Smooth muscle cell (in vitro differentiated cells): ENCODE data around the gene OLFML3. TPM values are rescaled to one million over a fixed set of nuclear protein-coding genes. Genes with fewer than 3 reads are reported as not detected.

Source experiments
- DNase-seq: peaks from one replicate; lab custom pipeline; 2025; ENCODE audit not compliant: unreplicated experiment; lab: John Stamatoyannopoulos, UW
- H2AFZ ChIP-seq: fragments of 200-600 bp; sonication (generic); 2 replicates; pipeline ENCODE4 v1.6.0; 2016; ENCODE audit warnings: antibody characterized with exemption, low read depth, mild to moderate bottlenecking
- H3F3A ChIP-seq: fragments of 200-600 bp; sonication (generic); 2 replicates; pipeline ENCODE4 v1.6.0; 2017; ENCODE audit warnings: antibody characterized with exemption, low read depth
- H3K27ac ChIP-seq: fragments of 200-600 bp; sonication (generic); 2 replicates; pipeline ENCODE4 v1.5.1; 2016; ENCODE audit warnings: low read depth, mild to moderate bottlenecking
- H3K27me3 ChIP-seq: fragments of 200-600 bp; sonication (generic); 2 replicates; pipeline ENCODE4 v1.6.1; 2016; ENCODE audit warnings: low read depth, mild to moderate bottlenecking
- H3K36me3 ChIP-seq: fragments of 200-600 bp; sonication (generic); 2 replicates; pipeline ENCODE4 v1.5.1; 2016; ENCODE audit warnings: low read depth
- H3K4me1 ChIP-seq: fragments of 200-600 bp; sonication (generic); 2 replicates; pipeline ENCODE4 v1.5.1; 2016; ENCODE audit warnings: low read depth
- H3K4me2 ChIP-seq: fragments of 200-600 bp; sonication (generic); 2 replicates; pipeline ENCODE4 v1.6.0; 2016; ENCODE audit warnings: mild to moderate bottlenecking
- H3K4me3 ChIP-seq: fragments of 200-600 bp; sonication (generic); 2 replicates; pipeline ENCODE4 v1.5.1; 2016; ENCODE audit warnings: mild to moderate bottlenecking
- H3K79me2 ChIP-seq: fragments of 200-600 bp; sonication (generic); 2 replicates; pipeline ENCODE4 v1.6.0; 2016; ENCODE audit warnings: low read depth, mild to moderate bottlenecking
- H3K9ac ChIP-seq: fragments of 200-600 bp; sonication (generic); 2 replicates; pipeline ENCODE4 v1.6.0; 2016; ENCODE audit warnings: low read depth
- H3K9me3 ChIP-seq: fragments of 200-600 bp; sonication (generic); replicated peaks from 2 replicates; pipeline ENCODE4 v1.5.1; 2016; ENCODE audit warnings: low read depth
- H4K20me1 ChIP-seq: fragments of 200-600 bp; sonication (generic); 2 replicates; pipeline ENCODE4 v1.6.0; 2016; ENCODE audit warnings: low read depth
- CTCF ChIP-seq: fragments of 200-600 bp; sonication (generic); IDR thresholded peaks from 2 replicates; pipeline ENCODE4 v1.5.1; 2017; ENCODE audit warnings: borderline replicate concordance, mild to moderate bottlenecking, antibody characterized with exemption; ENCODE audit not compliant: insufficient read depth, poor library complexity, severe bottlenecking
- WGBS: methylation state at CpG from one replicate; pipeline ENCODE4 v1.1.7; 2016; ENCODE audit warnings: low lambda C conversion rate; 5-methylcytosine and 5-hydroxymethylcytosine counted together
- polyA plus RNA-seq: library from polyadenylated mRNA; unstranded; fragments of >200 nt; fragmentation: Nextera tagmentation; extraction: Ambion mirVana; gene quantifications from 2 replicates; pipeline ENCODE4 v1.2.1, GENCODE V29; 2016
- total RNA-seq: library from RNA; depleted of rRNA; stranded (reverse); fragments of >200 nt; gene quantifications from 2 replicates; pipeline ENCODE4 v1.2.3, GENCODE V29; 2014

The OLFML3 gene
- total and polyA plus RNA-seq, 2 experiments from 2014 or later: 220 to 308 TPM

GRCh38 chr1:113941245-113941559 lies 38.1 kb upstream of the OLFML3 start:
- Histone ChIP-seq H3K4me1 (peaks cover 4% of the 10 kb centered on the region), H3K4me3 (no peak overlapping the region), H3K9ac (no peak overlapping the region), H3K36me3 (peaks cover 4% of the 10 kb centered on the region), H3K4me2 (no peak overlapping the region), H2AFZ (no peak overlapping the region), H3K79me2 (peaks cover 87% of the 10 kb centered on the region), H3K27me3 (no peaks in the 10 kb centered on the region), H3K9me3 (no peaks in the 10 kb centered on the region), H3F3A (peaks cover 8% of the 10 kb centered on the region), H3K27ac (no peak overlapping the region), H4K20me1 (peaks cover 96% of the 10 kb centered on the region)
- DNase-seq: no peak
- WGBS: 97% methylated on average over 7 of the region's 7 CpGs
- no peak for TF ChIP-seq CTCF

GRCh38 chr1:113942527-113942926 lies 36.7 kb upstream of the OLFML3 start:
- Histone ChIP-seq H3K27me3 (no peaks in the 10 kb centered on the region), H3K4me1 (peaks cover 17% of the 10 kb centered on the region), H2AFZ (no peak overlapping the region), H3K36me3 (peaks cover 4% of the 10 kb centered on the region), H4K20me1 (peaks cover 96% of the 10 kb centered on the region), H3K79me2 (peaks cover 81% of the 10 kb centered on the region), H3K4me2 (no peak overlapping the region), H3K9ac (no peak overlapping the region), H3K9me3 (no peaks in the 10 kb centered on the region), H3K27ac (no peak overlapping the region), H3F3A (peaks cover 13% of the 10 kb centered on the region), H3K4me3 (no peak overlapping the region)
- no peak for DNase-seq
- no peak for TF ChIP-seq CTCF

- H3K27ac ChIP-seq: no peak overlapping the region
- TF ChIP-seq CTCF: peak; percentile 7
- peaks cover 23% of the 10 kb centered on the region for H3K4me1 ChIP-seq
- H3K36me3 ChIP-seq: peaks cover 4% of the 10 kb centered on the region
- peaks cover 13% of the 10 kb centered on the region for H3F3A ChIP-seq
- no peak overlapping the region for H3K4me3 ChIP-seq
- H3K27me3 ChIP-seq: no peaks in the 10 kb centered on the region
- H3K9ac ChIP-seq: no peak overlapping the region
- H4K20me1 ChIP-seq: peaks cover 96% of the 10 kb centered on the region
- no peak overlapping the region for H3K4me2 ChIP-seq
- H2AFZ ChIP-seq: no peak overlapping the region
- peaks cover 80% of the 10 kb centered on the region for H3K79me2 ChIP-seq
- H3K9me3 ChIP-seq: no peaks in the 10 kb centered on the region
- no peak for DNase-seq
Observed at GRCh38 chr1:113943028-113943811, 36.1 kb upstream of the OLFML3 start.

- H3K27ac ChIP-seq: no peak overlapping the region
- peaks cover 13% of the 10 kb centered on the region for H3F3A ChIP-seq
- peaks cover 84% of the 10 kb centered on the region for H3K79me2 ChIP-seq
- H3K9me3 ChIP-seq: no peaks in the 10 kb centered on the region
- peaks cover 96% of the 10 kb centered on the region for H4K20me1 ChIP-seq
- no peak for TF ChIP-seq CTCF
- DNase-seq: no peak
- H3K4me3 ChIP-seq: no peak overlapping the region
- H3K27me3 ChIP-seq: no peaks in the 10 kb centered on the region
- no peak overlapping the region for H2AFZ ChIP-seq
- peaks cover 4% of the 10 kb centered on the region for H3K36me3 ChIP-seq
- WGBS: 100% methylated on average over 1 of the region's 1 CpG
- no peak overlapping the region for H3K9ac ChIP-seq
- no peak overlapping the region for H3K4me2 ChIP-seq
- peaks cover 23% of the 10 kb centered on the region for H3K4me1 ChIP-seq
Observed at GRCh38 chr1:113945329-113945728, 33.9 kb upstream of the OLFML3 start.
